ENCODE results near the gene MORN3. TPM values are rescaled to one million over a fixed set of nuclear protein-coding genes. Genes with fewer than 3 reads are reported as not detected.

The MORN3 gene
- total and polyA plus RNA-seq, 2 donors (not counting 1 experiment from before 2014, with no cell fraction given): 0.22 to 1.3 TPM

- Mint-ChIP-seq H3K4me1 (peaks cover 20% of the 10 kb centered on the region), H3K27ac (no peak overlapping the region), H3K27me3 (no peaks in the 10 kb centered on the region), H3K9me3 (ENCODE audit: insufficient read depth) (no peaks in the 10 kb centered on the region), H3K4me3 (no peak overlapping the region)
- no peaks in the 10 kb centered on the region for H3K27me3 ChIP-seq (replicated peaks in 1 of 4; ENCODE audit: control extremely low read depth in 1 of 4, control insufficient read depth in 3 of 4, insufficient read depth in 4 of 4, low read length in 3 of 4)
- no peak for DNase-seq
- intact Hi-C loops (cut with micrococcal nuclease): no loop called here
- 87% methylated on average over 13 of the region's 18 CpGs for WGBS (ENCODE audit: insufficient coverage)
- ChIA-PET CTCF (no interaction called here), POLR2A (no interaction called here)
- no peak overlapping the region for H3K9ac ChIP-seq (ENCODE audit: low read length)
- H3K4me3 ChIP-seq (ENCODE audit: control extremely low read depth in 1 of 5, extremely low read depth in 1 of 5, insufficient read depth in 1 of 5, low read depth in 2 of 5, low read length in 4 of 5): no peak overlapping the region
- H2AFZ ChIP-seq (ENCODE audit: insufficient read depth, low read depth, low read length, poor library complexity, severe bottlenecking): no peak overlapping the region
- no peak overlapping the region for H3K27ac ChIP-seq (ENCODE audit: low read length in 2 of 2)
- ATAC-seq (ENCODE audit: low read depth): no peak
- H3K9me3 ChIP-seq (ENCODE audit: control extremely low read depth in 1 of 3, control insufficient read depth in 2 of 3, insufficient read depth in 1 of 3, low read length in 2 of 3): no peaks in the 10 kb centered on the region
- H3K79me2 ChIP-seq (ENCODE audit: control insufficient read depth, insufficient read depth, low read length): peaks cover 9% of the 10 kb centered on the region
- TF ChIP-seq EZH2 (IDR thresholded peaks at IDR 0.05; ENCODE audit: borderline replicate concordance, insufficient read depth, low read depth, low read length, poor library complexity, severe bottlenecking) (no peak), CTCF (IDR thresholded peaks at IDR 0.05) (no peak)
- no peaks in the 10 kb centered on the region for H4K20me1 ChIP-seq (ENCODE audit: control insufficient read depth, insufficient read depth, low read length, poor library complexity, severe bottlenecking)
- no peak overlapping the region for H3K4me2 ChIP-seq (replicated peaks; ENCODE audit: low read depth, low read length, poor library complexity, severe bottlenecking)
- peaks cover 6 to 10% of the 10 kb centered on the region in 2 donors for H3K4me1 ChIP-seq (ENCODE audit: control insufficient read depth in 2 of 2, insufficient read depth in 2 of 2, low read length in 2 of 2)
- H3K36me3 ChIP-seq (replicated peaks in 1 of 2; ENCODE audit: control extremely low read depth in 1 of 2, control insufficient read depth in 1 of 2, extremely low read depth in 1 of 2, insufficient read depth in 2 of 2, low read length in 1 of 2): peaks cover 2 to 10% of the 10 kb centered on the region in 2 experiments
Observed at GRCh38 chr12:121653999-121654398, 15.5 kb downstream of the MORN3 start.

- no peaks in the 10 kb centered on the region for H3K9me3 Mint-ChIP-seq (ENCODE audit: insufficient read depth)
- no peaks in the 10 kb centered on the region for H3K27me3 Mint-ChIP-seq
- Histone ChIP-seq H3K4me1 (ENCODE audit: control insufficient read depth in 2 of 2, insufficient read depth in 2 of 2, low read length in 2 of 2) (no peaks in the 10 kb centered on the region), H3K79me2 (ENCODE audit: control insufficient read depth, insufficient read depth, low read length) (peaks cover 9% of the 10 kb centered on the region), H3K4me2 (replicated peaks; ENCODE audit: low read depth, low read length, poor library complexity, severe bottlenecking) (no peak overlapping the region), H4K20me1 (ENCODE audit: control insufficient read depth, insufficient read depth, low read length, poor library complexity, severe bottlenecking) (no peaks in the 10 kb centered on the region), H3K9ac (ENCODE audit: low read length) (no peak overlapping the region), H3K36me3 (replicated peaks in 1 of 2; ENCODE audit: control extremely low read depth in 1 of 2, control insufficient read depth in 1 of 2, extremely low read depth in 1 of 2, insufficient read depth in 2 of 2, low read length in 1 of 2) (peaks cover 2 to 10% of the 10 kb centered on the region in 2 experiments), H2AFZ (ENCODE audit: insufficient read depth, low read depth, low read length, poor library complexity, severe bottlenecking) (no peak overlapping the region), H3K27ac (ENCODE audit: low read length in 2 of 2) (no peak overlapping the region), H3K4me3 (ENCODE audit: control extremely low read depth in 1 of 5, extremely low read depth in 1 of 5, insufficient read depth in 1 of 5, low read depth in 2 of 5, low read length in 4 of 5) (no peak overlapping the region), H3K9me3 (ENCODE audit: control extremely low read depth in 1 of 3, control insufficient read depth in 2 of 3, insufficient read depth in 1 of 3, low read length in 2 of 3) (no peaks in the 10 kb centered on the region), H3K27me3 (replicated peaks in 1 of 4; ENCODE audit: control extremely low read depth in 1 of 4, control insufficient read depth in 3 of 4, insufficient read depth in 4 of 4, low read length in 3 of 4) (no peaks in the 10 kb centered on the region)
- intact Hi-C loops (cut with micrococcal nuclease): no loop called here
- H3K4me3 Mint-ChIP-seq: no peak overlapping the region
- CTCF ChIA-PET: interaction anchor here (1.1 to 1.4 kb wide), 2 partner anchors 99 to 100 kb away, joined by 3 to 4 read pairs; no protein-coding TSS in a partner anchor
- H3K4me1 Mint-ChIP-seq: peaks cover 11% of the 10 kb centered on the region
- WGBS (ENCODE audit: insufficient coverage): 98% methylated on average over 15 of the region's 16 CpGs
- ATAC-seq (ENCODE audit: low read depth): no peak
- DNase-seq: no peak
- H3K27ac Mint-ChIP-seq: no peak overlapping the region
- no peak for TF ChIP-seq EZH2 (IDR thresholded peaks at IDR 0.05; ENCODE audit: borderline replicate concordance, insufficient read depth, low read depth, low read length, poor library complexity, severe bottlenecking)
- TF ChIP-seq CTCF (IDR thresholded peaks at IDR 0.05): no peak
- POLR2A ChIA-PET: no interaction called here
Observed at GRCh38 chr12:121652767-121653497, 16.5 kb downstream of the MORN3 start.

Data from B cell (primary cell).